IMR-90 (cell line): ENCODE measurements around the gene FAM43B.

Experiments
- BHLHE40 ChIP-seq: fragments of 150-350 bp; IDR thresholded peaks from 2 replicates; pipeline ENCODE4 v1.6.1; 2016; ENCODE audit warnings: mild to moderate bottlenecking, low read depth, low read length
- CEBPB ChIP-seq: IDR thresholded peaks from 2 replicates; pipeline ENCODE4 v1.6.1; 2012; ENCODE audit warnings: low read depth, low read length, improper control_type of control experiment
- CHD1 ChIP-seq: IDR thresholded peaks from 2 replicates; pipeline ENCODE4 v1.6.1; 2012; ENCODE audit warnings: low read depth, low read length, improper control_type of control experiment
- MAZ ChIP-seq: IDR thresholded peaks from 2 replicates; pipeline ENCODE4 v1.6.1; 2012; ENCODE audit warnings: low read depth, mild to moderate bottlenecking, low read length, improper control_type of control experiment, moderate library complexity, borderline replicate concordance
- MXI1 ChIP-seq: IDR thresholded peaks from 2 replicates; pipeline ENCODE4 v1.6.1; 2012; ENCODE audit warnings: low read depth, mild to moderate bottlenecking, low read length, moderate library complexity, borderline replicate concordance
- NFE2L2 ChIP-seq: fragments of 150-350 bp; IDR thresholded peaks from 2 replicates; pipeline ENCODE4 v1.6.1; 2016; ENCODE audit warnings: low read depth, mild to moderate bottlenecking, low read length
- POLR2A ChIP-seq: IDR thresholded peaks from 2 replicates; pipeline ENCODE4 v1.6.1; 2012; ENCODE audit warnings: mild to moderate bottlenecking, low read depth, low read length
- RCOR1 ChIP-seq: IDR thresholded peaks from 2 replicates; pipeline ENCODE4 v1.6.1; 2012; ENCODE audit warnings: mild to moderate bottlenecking, low read length, improper control_type of control experiment; ENCODE audit not compliant: insufficient replicate concordance
- SMC3 ChIP-seq: fragments of 150-350 bp; IDR thresholded peaks from 2 replicates; pipeline ENCODE4 v1.6.1; 2016; ENCODE audit warnings: low read depth, mild to moderate bottlenecking, antibody characterized with exemption, low read length, moderate library complexity
- TF ChIP-seq, protein P1 (sequence below): conservative IDR thresholded peaks from 2 replicates; pipeline ENCODE4 v1.5.1; 2012; ENCODE audit warnings: mild to moderate bottlenecking, low read depth, low read length, improper control_type of control experiment
- TF ChIP-seq, protein P2 (sequence below): fragments of 150-350 bp; IDR thresholded peaks from 2 replicates; pipeline ENCODE4 v1.6.1; 2016; ENCODE audit warnings: low read depth, mild to moderate bottlenecking, low read length, moderate library complexity, borderline replicate concordance

DNA sequence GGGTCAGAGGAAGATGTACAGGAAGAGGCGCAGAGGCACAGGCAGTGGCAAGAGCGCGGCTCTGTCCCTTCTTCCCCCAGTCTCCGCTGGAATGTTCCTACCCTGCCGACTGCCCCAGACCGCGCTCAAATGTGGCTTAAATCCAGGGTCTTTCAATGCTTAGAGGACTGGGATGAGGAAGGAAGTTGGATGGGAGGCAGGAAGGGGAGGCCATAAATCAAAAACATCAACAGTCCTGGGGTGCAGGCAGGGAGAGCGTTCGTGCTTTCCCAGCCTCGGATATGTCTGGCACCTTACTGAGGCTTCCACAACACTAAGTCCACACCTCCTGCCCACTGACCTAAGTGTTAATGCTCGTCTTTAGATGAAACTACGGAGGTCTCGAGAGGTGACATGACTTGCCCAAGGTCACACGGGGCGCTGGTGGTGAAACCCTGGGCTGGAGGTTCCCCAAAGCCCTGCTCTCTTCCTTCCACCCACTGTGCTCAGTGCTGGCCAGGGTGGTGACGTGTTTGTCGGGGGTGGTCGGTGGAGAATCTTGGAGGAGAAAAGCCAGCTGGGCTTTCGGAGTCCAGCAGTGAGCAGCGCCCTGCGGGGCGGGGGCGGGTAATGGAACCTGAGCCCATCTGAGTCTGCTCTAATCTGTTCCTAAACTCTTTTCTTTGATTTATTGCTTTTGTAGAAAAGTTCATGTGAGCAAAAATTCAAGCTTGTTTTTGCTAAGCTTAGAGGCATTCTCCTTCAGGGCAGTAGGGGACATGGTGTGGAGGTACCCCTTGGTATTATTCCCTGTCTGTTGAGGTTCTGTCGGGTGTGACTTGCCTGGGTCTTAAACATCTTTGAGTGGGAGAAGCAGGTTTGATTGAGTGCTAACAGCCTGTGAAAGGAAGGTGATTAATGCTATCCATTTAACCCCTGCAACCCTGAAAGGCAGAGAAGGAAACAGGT is 37.2 kb downstream of the FAM43B start:
- TF ChIP-seq POLR2A (no peak), CEBPB (peak; percentile 35; the same call in 1 of the 2 replicates), BHLHE40 (0 out of 2 replicates have a peak, but pooled peaks have one; percentile 3), RCOR1 (peak; percentile 60), NFE2L2 (no peak), SMC3 (no peak), MAZ (0 out of 2 replicates have a peak, but pooled peaks have one; percentile 57), CHD1 (no peak), MXI1 (no peak)
- TF ChIP-seq, protein P1, sequence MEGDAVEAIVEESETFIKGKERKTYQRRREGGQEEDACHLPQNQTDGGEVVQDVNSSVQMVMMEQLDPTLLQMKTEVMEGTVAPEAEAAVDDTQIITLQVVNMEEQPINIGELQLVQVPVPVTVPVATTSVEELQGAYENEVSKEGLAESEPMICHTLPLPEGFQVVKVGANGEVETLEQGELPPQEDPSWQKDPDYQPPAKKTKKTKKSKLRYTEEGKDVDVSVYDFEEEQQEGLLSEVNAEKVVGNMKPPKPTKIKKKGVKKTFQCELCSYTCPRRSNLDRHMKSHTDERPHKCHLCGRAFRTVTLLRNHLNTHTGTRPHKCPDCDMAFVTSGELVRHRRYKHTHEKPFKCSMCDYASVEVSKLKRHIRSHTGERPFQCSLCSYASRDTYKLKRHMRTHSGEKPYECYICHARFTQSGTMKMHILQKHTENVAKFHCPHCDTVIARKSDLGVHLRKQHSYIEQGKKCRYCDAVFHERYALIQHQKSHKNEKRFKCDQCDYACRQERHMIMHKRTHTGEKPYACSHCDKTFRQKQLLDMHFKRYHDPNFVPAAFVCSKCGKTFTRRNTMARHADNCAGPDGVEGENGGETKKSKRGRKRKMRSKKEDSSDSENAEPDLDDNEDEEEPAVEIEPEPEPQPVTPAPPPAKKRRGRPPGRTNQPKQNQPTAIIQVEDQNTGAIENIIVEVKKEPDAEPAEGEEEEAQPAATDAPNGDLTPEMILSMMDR = 0 out of 2 replicates have a peak, but pooled peaks have one; percentile 5
- TF ChIP-seq, protein P2, sequence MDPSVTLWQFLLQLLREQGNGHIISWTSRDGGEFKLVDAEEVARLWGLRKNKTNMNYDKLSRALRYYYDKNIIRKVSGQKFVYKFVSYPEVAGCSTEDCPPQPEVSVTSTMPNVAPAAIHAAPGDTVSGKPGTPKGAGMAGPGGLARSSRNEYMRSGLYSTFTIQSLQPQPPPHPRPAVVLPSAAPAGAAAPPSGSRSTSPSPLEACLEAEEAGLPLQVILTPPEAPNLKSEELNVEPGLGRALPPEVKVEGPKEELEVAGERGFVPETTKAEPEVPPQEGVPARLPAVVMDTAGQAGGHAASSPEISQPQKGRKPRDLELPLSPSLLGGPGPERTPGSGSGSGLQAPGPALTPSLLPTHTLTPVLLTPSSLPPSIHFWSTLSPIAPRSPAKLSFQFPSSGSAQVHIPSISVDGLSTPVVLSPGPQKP = no peak
